WTC11 (cell line): Measurements from ENCODE around the gene BHLHE40. TPM values are rescaled to one million over a fixed set of nuclear protein-coding genes. Genes with fewer than 3 reads are reported as not detected.

Experiments
- ATAC-seq: fragments of 200-7000 bp; cut with Tn5 transposase; 2 replicates; pipeline ENCODE4 v1.10.0; 2021; ENCODE audit warnings: mild to moderate bottlenecking, moderate library complexity
- CTCF ChIA-PET: fragments of 300-600 bp; sonication (Branson Sonifier 250); formaldehyde crosslinking; loops from one replicate; lab custom pipeline; 2021; ENCODE audit warnings: antibody characterized with exemption; lab: Charles Lee
- POLR2A ChIA-PET: fragments of 350-600 bp; sonication (Branson Sonifier 250); formaldehyde crosslinking; loops from one replicate; lab custom pipeline; 2021; ENCODE audit warnings: antibody characterized with exemption; lab: Charles Lee
- DNase-seq: peaks from one replicate; pipeline ENCODE4 v3.0.0; 2021; ENCODE audit warnings: low spot score
- H3K27ac Mint-ChIP-seq: 2 replicates; pipeline ENCODE4 v1.8.0; 2021; ENCODE audit warnings: mixed read lengths
- H3K27me3 Mint-ChIP-seq: 2 replicates; pipeline ENCODE4 v1.8.0; 2021; ENCODE audit warnings: low read depth, mild to moderate bottlenecking, moderate library complexity, mixed read lengths
- H3K36me3 Mint-ChIP-seq: 2 replicates; pipeline ENCODE4 v1.8.0; 2021; ENCODE audit warnings: mixed read lengths
- H3K4me1 Mint-ChIP-seq: 2 replicates; pipeline ENCODE4 v1.8.0; 2022; ENCODE audit warnings: mixed read lengths
- H3K4me3 Mint-ChIP-seq: 2 replicates; pipeline ENCODE4 v1.8.0; 2021; ENCODE audit warnings: mild to moderate bottlenecking, moderate library complexity, mixed read lengths
- H3K9me3 Mint-ChIP-seq: 2 replicates; pipeline ENCODE4 v1.8.0; 2021; ENCODE audit warnings: mixed read lengths
- AR ChIP-seq: fragments of 250-450 bp; sonication (Bioruptor Pico); IDR thresholded peaks from 2 replicates; pipeline ENCODE4 v1.9.0; 2021; ENCODE audit warnings: mild to moderate bottlenecking
- CDX4 ChIP-seq: fragments of 250-450 bp; sonication (Bioruptor Pico); IDR thresholded peaks from 2 replicates; pipeline ENCODE4 v1.9.0; 2021; ENCODE audit warnings: moderate library complexity, mild to moderate bottlenecking, inconsistent platforms, borderline replicate concordance
- FOXJ3 ChIP-seq: sonication (generic); formaldehyde crosslinking; IDR thresholded peaks from 2 replicates; pipeline ENCODE4 v1.9.0; 2021; ENCODE audit warnings: missing genetic modification reagents, mild to moderate bottlenecking, borderline replicate concordance
- FOXP1 ChIP-seq: sonication (generic); formaldehyde crosslinking; IDR thresholded peaks from 2 replicates; pipeline ENCODE4 v1.8.0; 2022; ENCODE audit warnings: missing genetic modification reagents, mild to moderate bottlenecking, moderate library complexity, borderline replicate concordance
- GABPB1 ChIP-seq: sonication (generic); formaldehyde crosslinking; IDR thresholded peaks from 2 replicates; pipeline ENCODE4 v1.8.1; 2023; ENCODE audit warnings: mild to moderate bottlenecking, missing genetic modification reagents
- IRF1 ChIP-seq: sonication (generic); formaldehyde crosslinking; IDR thresholded peaks from 2 replicates; pipeline ENCODE4 v1.8.0; 2023; ENCODE audit warnings: missing genetic modification reagents
- MXD4 ChIP-seq: fragments of 250-450 bp; sonication (Bioruptor Pico); IDR thresholded peaks from 2 replicates; pipeline ENCODE4 v1.8.0; 2021; ENCODE audit warnings: mild to moderate bottlenecking, moderate library complexity, borderline replicate concordance
- MYBL2 ChIP-seq: sonication (generic); formaldehyde crosslinking; IDR thresholded peaks from 2 replicates; pipeline ENCODE4 v1.8.1; 2023; ENCODE audit warnings: mild to moderate bottlenecking, moderate library complexity, missing genetic modification reagents
- NFATC4 ChIP-seq: fragments of 250-450 bp; sonication (Bioruptor Pico); IDR thresholded peaks from 2 replicates; pipeline ENCODE4 v1.9.0; 2021; ENCODE audit warnings: mild to moderate bottlenecking
- NR1H2 ChIP-seq: sonication (generic); formaldehyde crosslinking; IDR thresholded peaks from 2 replicates; pipeline ENCODE4 v1.9.0; 2021; ENCODE audit warnings: mild to moderate bottlenecking, moderate library complexity, missing genetic modification reagents
- PREB ChIP-seq: sonication (generic); formaldehyde crosslinking; IDR thresholded peaks from 2 replicates; pipeline ENCODE4 v1.8.1; 2022; ENCODE audit warnings: mild to moderate bottlenecking, missing genetic modification reagents, moderate library complexity, borderline replicate concordance
- SMAD3 ChIP-seq: sonication (generic); formaldehyde crosslinking; IDR thresholded peaks from 2 replicates; pipeline ENCODE4 v1.8.0; 2022; ENCODE audit warnings: missing genetic modification reagents, mild to moderate bottlenecking, borderline replicate concordance
- SMAD4 ChIP-seq: sonication (generic); formaldehyde crosslinking; IDR thresholded peaks from 2 replicates; pipeline ENCODE4 v1.8.0; 2022; ENCODE audit warnings: mild to moderate bottlenecking, missing genetic modification reagents
- SOX15 ChIP-seq: fragments of 250-450 bp; sonication (Bioruptor Pico); IDR thresholded peaks from 2 replicates; pipeline ENCODE4 v1.9.0; 2021; ENCODE audit warnings: mild to moderate bottlenecking
- TEAD1 ChIP-seq: sonication (generic); formaldehyde crosslinking; IDR thresholded peaks from 2 replicates; pipeline ENCODE4 v1.8.0; 2022; ENCODE audit warnings: mild to moderate bottlenecking, missing genetic modification reagents
- USF2 ChIP-seq: sonication (generic); formaldehyde crosslinking; IDR thresholded peaks from 2 replicates; pipeline ENCODE4 v1.8.1; 2023; ENCODE audit warnings: mild to moderate bottlenecking, missing genetic modification reagents, moderate library complexity
- ZBTB43 ChIP-seq: sonication (generic); formaldehyde crosslinking; IDR thresholded peaks from 2 replicates; pipeline ENCODE4 v1.8.1; 2023; ENCODE audit warnings: mild to moderate bottlenecking, missing genetic modification reagents
- ZNF416 ChIP-seq: fragments of 250-450 bp; sonication (Bioruptor Pico); IDR thresholded peaks from 2 replicates; pipeline ENCODE4 v1.9.0; 2021; ENCODE audit warnings: mild to moderate bottlenecking, inconsistent platforms
- ZSCAN18 ChIP-seq: fragments of 250-450 bp; sonication (Bioruptor Pico); IDR thresholded peaks from 2 replicates; pipeline ENCODE4 v2.1.2; 2022; ENCODE audit warnings: mild to moderate bottlenecking, moderate library complexity
- total RNA-seq: library from RNA; stranded (reverse); gene quantifications from 3 replicates; pipeline ENCODE4 v1.2.3, GENCODE V29; 2021

Gene BHLHE40
- total RNA-seq, 1 experiment from 2014 or later: 5.7 TPM

GRCh38 chr3:4988983-4989834, 10.0 kb downstream of the BHLHE40 start (continued):
- no peak for TF ChIP-seq ZBTB43 (CRISPR knock-in tag)
- no peak for TF ChIP-seq SOX15 (CRISPR knock-in tag)
- TF ChIP-seq IRF1 (CRISPR knock-in tag): no peak

GRCh38 chr3:4990069-4990468, 10.8 kb downstream of the BHLHE40 start:
- Mint-ChIP-seq H3K4me3 (no peak overlapping the region), H3K4me1 (peaks cover 30% of the 10 kb centered on the region), H3K9me3 (no peaks in the 10 kb centered on the region), H3K27me3 (no peaks in the 10 kb centered on the region; the same call in 1 of the 2 replicates), H3K36me3 (no peaks in the 10 kb centered on the region), H3K27ac (no peak overlapping the region)
- ATAC-seq (no peak), DNase-seq (no peak)
- no peak for TF ChIP-seq AR (CRISPR knock-in tag)
- TF ChIP-seq IRF1 (CRISPR knock-in tag): no peak
- TF ChIP-seq SMAD4: no peak
- no peak for TF ChIP-seq NR1H2 (CRISPR knock-in tag)
- TF ChIP-seq USF2 (CRISPR knock-in tag): no peak
- no peak for TF ChIP-seq ZBTB43 (CRISPR knock-in tag)
- TF ChIP-seq MXD4 (CRISPR knock-in tag): no peak
- TF ChIP-seq FOXJ3 (CRISPR knock-in tag): no peak
- TF ChIP-seq CDX4: no peak
- no peak for TF ChIP-seq GABPB1 (CRISPR knock-in tag)
- no peak for TF ChIP-seq MYBL2
- no peak for TF ChIP-seq FOXP1 (CRISPR knock-in tag)
- TF ChIP-seq ZSCAN18 (CRISPR knock-in tag): no peak
- TF ChIP-seq ZNF416: no peak
- TF ChIP-seq SMAD3 (CRISPR knock-in tag): no peak
- TF ChIP-seq PREB (CRISPR knock-in tag): no peak
- TF ChIP-seq TEAD1: no peak
- TF ChIP-seq NFATC4 (CRISPR knock-in tag): no peak
- ChIA-PET CTCF (no interaction called here), POLR2A (no interaction called here)
